Neural cell (in vitro differentiated cells): ENCODE measurements around the gene FCGR3A. TPM values are rescaled to one million over a fixed set of nuclear protein-coding genes. Genes with fewer than 3 reads are reported as not detected.

Experiments
- H2AFZ ChIP-seq: fragments of 200-600, 300-800 bp; sonication (generic), shearing (Covaris generic); 2 replicates; pipeline ENCODE4 v1.6.0; 2014; ENCODE audit warnings: low read depth, mild to moderate bottlenecking, antibody characterized with exemption, low read length, moderate library complexity
- H3F3A ChIP-seq: fragments of 200-600 bp; shearing (Covaris generic); 2 replicates; pipeline ENCODE4 v1.6.1; 2016; ENCODE audit warnings: mild to moderate bottlenecking, moderate library complexity, mixed read lengths, antibody characterized with exemption, low read length; ENCODE audit not compliant: insufficient read depth, poor library complexity, severe bottlenecking
- H3K27ac ChIP-seq: fragments of 200-600, 300-800 bp; sonication (generic), shearing (Covaris generic); 2 replicates; pipeline ENCODE4 v1.5.1; 2014; ENCODE audit warnings: mild to moderate bottlenecking, low read length, moderate library complexity
- H3K27me3 ChIP-seq: fragments of 300-800, 200-600 bp; sonication (generic), shearing (Covaris generic); 2 replicates; pipeline ENCODE4 v1.6.0; 2014; ENCODE audit warnings: mild to moderate bottlenecking, low read depth, low read length, moderate library complexity; ENCODE audit not compliant: insufficient read depth
- H3K36me3 ChIP-seq: fragments of 300-800, 200-600 bp; sonication (generic), shearing (Covaris generic); 2 replicates; pipeline ENCODE4 v1.5.1; 2014; ENCODE audit warnings: mild to moderate bottlenecking, antibody characterized with exemption, low read length, moderate library complexity; ENCODE audit not compliant: insufficient read depth
- H3K4me2 ChIP-seq: fragments of 300-800, 200-600 bp; sonication (generic), shearing (Covaris generic); 2 replicates; pipeline ENCODE4 v1.6.0; 2014; ENCODE audit warnings: mild to moderate bottlenecking, low read length
- H3K4me3 ChIP-seq: fragments of 300-800, 200-600 bp; sonication (generic), shearing (Covaris generic); 2 replicates; pipeline ENCODE4 v1.5.1; 2014; ENCODE audit warnings: mild to moderate bottlenecking, low read length, moderate library complexity
- H3K79me2 ChIP-seq: fragments of 200-600 bp; shearing (Covaris generic); replicated peaks from 2 replicates; pipeline ENCODE4 v1.6.0; 2014; ENCODE audit warnings: mild to moderate bottlenecking, low read length, moderate library complexity; ENCODE audit not compliant: insufficient read depth
- H3K9ac ChIP-seq: fragments of 300-800, 200-600 bp; sonication (generic), shearing (Covaris generic); 2 replicates; pipeline ENCODE4 v1.6.1; 2016; ENCODE audit warnings: mild to moderate bottlenecking, low read length, mixed read lengths
- H3K9me2 ChIP-seq: fragments of 200-600 bp; shearing (Covaris generic); 2 replicates; pipeline ENCODE4 v1.6.1; 2016; ENCODE audit warnings: mild to moderate bottlenecking, low read length, mixed read lengths; ENCODE audit not compliant: insufficient read depth
- H3K9me3 ChIP-seq: fragments of 200-600, 300-800 bp; sonication (generic), shearing (Covaris generic); 2 replicates; pipeline ENCODE4 v1.6.1; 2016; ENCODE audit warnings: mild to moderate bottlenecking, mixed run types, low read length, moderate library complexity, mixed read lengths
- H4K20me1 ChIP-seq: fragments of 200-600 bp; shearing (Covaris generic); 2 replicates; pipeline ENCODE4 v1.6.1; 2016; ENCODE audit warnings: mild to moderate bottlenecking, mixed run types; ENCODE audit not compliant: insufficient read depth
- CTCF ChIP-seq: fragments of 450-650 bp; IDR thresholded peaks from 2 replicates; pipeline ENCODE4 v1.5.1; 2014; ENCODE audit warnings: antibody characterized with exemption, mild to moderate bottlenecking, moderate library complexity; ENCODE audit not compliant: poor library complexity, severe bottlenecking
- EP300 ChIP-seq: fragments of 450-650 bp; conservative IDR thresholded peaks from 2 replicates; pipeline ENCODE4 v1.6.1; 2014; ENCODE audit warnings: antibody characterized with exemption, mild to moderate bottlenecking, moderate library complexity; ENCODE audit not compliant: poor library complexity, severe bottlenecking
- EZH2 ChIP-seq: fragments of 200-600, 300-800 bp; shearing (Covaris generic), sonication (generic); IDR thresholded peaks from 2 replicates; pipeline ENCODE4 v1.6.1; 2014; ENCODE audit warnings: antibody characterized with exemption, low read length, borderline replicate concordance, mild to moderate bottlenecking; ENCODE audit not compliant: insufficient read depth, poor library complexity, severe bottlenecking
- MXI1 ChIP-seq: fragments of 450-650 bp; conservative IDR thresholded peaks from 2 replicates; pipeline ENCODE4 v1.6.1; 2014; ENCODE audit warnings: antibody characterized with exemption, mild to moderate bottlenecking; ENCODE audit not compliant: poor library complexity, severe bottlenecking
- POLR2AphosphoS5 ChIP-seq: IDR thresholded peaks from 2 replicates; pipeline ENCODE4 v1.6.1; 2012
- RAD21 ChIP-seq: fragments of 450-650 bp; conservative IDR thresholded peaks from 2 replicates; pipeline ENCODE4 v1.6.1; 2014; ENCODE audit warnings: antibody characterized with exemption, mild to moderate bottlenecking, moderate library complexity
- REST ChIP-seq: IDR thresholded peaks from 2 replicates; pipeline ENCODE4 v1.6.1; 2012; ENCODE audit warnings: borderline replicate concordance
- SMC3 ChIP-seq: fragments of 450-650 bp; conservative IDR thresholded peaks from 2 replicates; pipeline ENCODE4 v1.6.1; 2014; ENCODE audit warnings: antibody characterized with exemption, mild to moderate bottlenecking, moderate library complexity; ENCODE audit not compliant: poor library complexity
- TAF1 ChIP-seq: IDR thresholded peaks from 2 replicates; pipeline ENCODE4 v1.6.1; 2012; ENCODE audit warnings: low read depth
- polyA plus RNA-seq: library from polyadenylated mRNA; depleted of rRNA; stranded (reverse); fragments of >200 nt; gene quantifications from 2 replicates; pipeline ENCODE4 v1.2.3, GENCODE V29; 2014

Gene FCGR3A
- polyA plus RNA-seq, 1 donor from 2014 or later, result not detected

GRCh38 chr1:161505686-161506085, 43.9 kb downstream of the FCGR3A start:
- H3K9me2 ChIP-seq, result no peaks in the 10 kb centered on the region
- H3K27ac ChIP-seq, result no peak overlapping the region
- no peak overlapping the region for H3K4me2 ChIP-seq
- no peaks in the 10 kb centered on the region for H3K36me3 ChIP-seq
- no peak overlapping the region for H2AFZ ChIP-seq
- no peak overlapping the region for H3K4me3 ChIP-seq
- H4K20me1 ChIP-seq, result no peaks in the 10 kb centered on the region
- TF ChIP-seq MXI1 (no peak), EZH2 (no peak), CTCF (no peak), SMC3 (no peak), REST (no peak), RAD21 (no peak), POLR2AphosphoS5 (no peak)
- no peaks in the 10 kb centered on the region for H3K9me3 ChIP-seq
- no peaks in the 10 kb centered on the region for H3K79me2 ChIP-seq
- H3K9ac ChIP-seq, result no peak overlapping the region
- H3F3A ChIP-seq, result no peaks in the 10 kb centered on the region
- peaks cover 6% of the 10 kb centered on the region for H3K27me3 ChIP-seq

- H3K27ac ChIP-seq, result no peak overlapping the region
- H3K9ac ChIP-seq, result no peak overlapping the region
- H2AFZ ChIP-seq, result no peak overlapping the region
- no peak overlapping the region for H3K4me2 ChIP-seq
- no peaks in the 10 kb centered on the region for H3F3A ChIP-seq
- H4K20me1 ChIP-seq, result no peaks in the 10 kb centered on the region
- peaks cover 12% of the 10 kb centered on the region for H3K27me3 ChIP-seq
- no peaks in the 10 kb centered on the region for H3K79me2 ChIP-seq
- no peaks in the 10 kb centered on the region for H3K9me2 ChIP-seq
- no peak overlapping the region for H3K4me3 ChIP-seq
- H3K9me3 ChIP-seq, result no peaks in the 10 kb centered on the region
- no peaks in the 10 kb centered on the region for H3K36me3 ChIP-seq
- no peak for TF ChIP-seq CTCF
- TF ChIP-seq SMC3, result no peak
- no peak for TF ChIP-seq TAF1
- TF ChIP-seq RAD21, result no peak
- TF ChIP-seq EP300, result no peak
- TF ChIP-seq POLR2AphosphoS5, result no peak
- TF ChIP-seq REST, result no peak
- no peak for TF ChIP-seq MXI1
- no peak for TF ChIP-seq EZH2
These were observed 46.2 kb downstream of the FCGR3A start for GRCh38 chr1:161503394-161503748.
